Adrenal gland (tissue), 12 donors: ENCODE data around the gene FCN3. TPM values are rescaled to one million over a fixed set of nuclear protein-coding genes. Genes with fewer than 3 reads are reported as not detected.

Experiments
- DNase-seq, 7 donors: peaks; one replicate each; pipeline ENCODE4 v3.0.0-alpha.2; 2019 to 2020
- H3K27ac ChIP-seq, 5 donors: fragments of 200-600 bp; sonication (generic) in 4 of 5; 1 replicate in 3 of 5; 2 replicates in 2 of 5; pipeline versions ENCODE4 v1.5.1 to v1.8.0; 2016 to 2020; ENCODE audit warnings: mild to moderate bottlenecking in 1 of 5
- H3K27me3 ChIP-seq: fragments of 200-600 bp; 2 replicates; pipeline ENCODE4 v1.8.0; 2021
- H3K36me3 ChIP-seq, 2 donors: fragments of 200-600 bp; replicated peaks in 1 of 2; 1 replicate in 1 of 2; 2 replicates in 1 of 2; pipeline versions ENCODE4 v1.5.1 to v1.8.0; 2018 to 2022
- H3K4me1 ChIP-seq, 2 donors: fragments of 200-600 bp; replicated peaks in 1 of 2; 1 replicate in 1 of 2; 2 replicates in 1 of 2; pipeline versions ENCODE4 v1.5.1 to v1.8.0; 2018 to 2021
- H3K4me3 ChIP-seq, 4 donors: fragments of 200-600 bp; sonication (generic) in 3 of 4; one replicate each; pipeline ENCODE4 v1.5.1; 2016 to 2018
- H3K9me3 ChIP-seq, 3 donors: fragments of 200-600 bp; sonication (generic) in 1 of 3; replicated peaks in 1 of 3; 1 replicate in 2 of 3; 2 replicates in 1 of 3; pipeline versions ENCODE4 v1.5.1 to v1.8.0; 2016 to 2021
- POLR2A ChIP-seq, 2 donors: fragments of 450-650 bp; IDR thresholded peaks; one replicate each; pipeline ENCODE4 v1.6.1; 2017; ENCODE audit warnings: antibody characterized with exemption in 2 of 2, mild to moderate bottlenecking in 2 of 2, moderate library complexity in 1 of 2
- WGBS, 4 donors: extraction: QIAGEN DNeasy Blood & Tissue Kit in 2 of 4; methylation state at CpG; one replicate each; pipeline versions ENCODE4 v1.1.5 to v1.1.7; 2013 to 2017; 5-methylcytosine and 5-hydroxymethylcytosine counted together
- intact Hi-C, 2 donors: fragments of 100-400 bp; cut with DNase I; formaldehyde crosslinking; loops; one replicate each; pipeline versions ENCODE4 v1.14.1 to v1.15.0; 2022 to 2023
- polyA plus RNA-seq, 3 donors: library from polyadenylated mRNA; stranded (reverse); fragments of 200-250 nt in 2 of 3; fragments of 350-450 nt in 1 of 3; fragmentation: Illumina TruSeq in 1 of 3; extraction: RNeasy Lipid Tissue Mini Kit (QIAGEN cat#74804) in 1 of 3; gene quantifications; one replicate each; pipeline ENCODE4 v1.2.3, GENCODE V29; 2013 to 2014
- total RNA-seq, 9 donors: library from RNA; depleted of rRNA in 4 of 9; stranded (reverse); fragments of >200 nt in 4 of 9; fragments of 120-200 nt in 1 of 9; fragmentation: NEBNext Ultra II Directional in 1 of 9; extraction: Animal tissue kit (Norgen Biotek cat#: 25700) in 1 of 9; gene quantifications; one replicate each; pipeline versions ENCODE4 v1.1.0 to v1.2.4, GENCODE V29; 2013 to 2023
- TF ChIP-seq, protein P1 (sequence below), 6 experiments: fragments of 450-650 bp in 4 of 6; fragments of 200-600 bp in 2 of 6; sonication (generic) in 1 of 6; IDR thresholded peaks; 1 replicate in 5 of 6; 2 replicates in 1 of 6; pipeline versions ENCODE4 v1.5.1 to v1.8.0; 2016 to 2021; ENCODE audit warnings: antibody characterized with exemption in 6 of 6, mild to moderate bottlenecking in 2 of 6, moderate library complexity in 1 of 6
- donor health status: healthy with polysubstance abuse.
- donor health status: Bipolar disorder and iron deficiency.
- donor health status: DM: yes; HTN: yes; CAD: no.
- donor health status: DM: no; HTN: no; CAD: no.
- donor health status: DM: no; HTN: no; CAD: no.
- donor health status: DM: yes; HTN: yes; CAD: no.

FCN3 gene
- total and polyA plus RNA-seq, 12 donors = 6.3 to 83.3 (median 32.0) TPM

DNA sequence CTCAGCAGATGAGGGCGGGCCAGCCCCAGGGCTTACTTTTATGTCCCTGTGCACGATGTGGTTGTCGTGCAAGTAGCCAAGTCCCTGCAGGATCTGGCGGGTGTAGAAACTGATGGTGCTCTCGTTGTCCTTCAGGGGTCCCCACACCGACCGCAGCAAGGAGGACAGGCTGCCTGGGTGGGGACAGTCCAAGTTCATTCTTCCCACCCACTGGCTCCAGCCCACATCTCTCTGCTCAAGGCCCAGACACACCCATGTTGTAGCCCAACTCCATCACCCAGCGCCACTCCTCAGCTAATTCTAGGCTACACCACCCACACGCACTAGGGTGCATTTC, 14.8 kb downstream of the FCN3 start:
- H3K27me3 ChIP-seq = no peaks in the 10 kb centered on the region
- H3K4me3 ChIP-seq = no peak overlapping the region
- intact Hi-C loops = loop anchor here (5.0 to 10.0 kb wide), 2 partner anchors 33 to 55 kb away; partner anchors contain the start of gene GPR3 (in 2 of the 2)
- DNase-seq = no peak
- H3K27ac ChIP-seq = no peak overlapping the region
- TF ChIP-seq, protein P1, sequence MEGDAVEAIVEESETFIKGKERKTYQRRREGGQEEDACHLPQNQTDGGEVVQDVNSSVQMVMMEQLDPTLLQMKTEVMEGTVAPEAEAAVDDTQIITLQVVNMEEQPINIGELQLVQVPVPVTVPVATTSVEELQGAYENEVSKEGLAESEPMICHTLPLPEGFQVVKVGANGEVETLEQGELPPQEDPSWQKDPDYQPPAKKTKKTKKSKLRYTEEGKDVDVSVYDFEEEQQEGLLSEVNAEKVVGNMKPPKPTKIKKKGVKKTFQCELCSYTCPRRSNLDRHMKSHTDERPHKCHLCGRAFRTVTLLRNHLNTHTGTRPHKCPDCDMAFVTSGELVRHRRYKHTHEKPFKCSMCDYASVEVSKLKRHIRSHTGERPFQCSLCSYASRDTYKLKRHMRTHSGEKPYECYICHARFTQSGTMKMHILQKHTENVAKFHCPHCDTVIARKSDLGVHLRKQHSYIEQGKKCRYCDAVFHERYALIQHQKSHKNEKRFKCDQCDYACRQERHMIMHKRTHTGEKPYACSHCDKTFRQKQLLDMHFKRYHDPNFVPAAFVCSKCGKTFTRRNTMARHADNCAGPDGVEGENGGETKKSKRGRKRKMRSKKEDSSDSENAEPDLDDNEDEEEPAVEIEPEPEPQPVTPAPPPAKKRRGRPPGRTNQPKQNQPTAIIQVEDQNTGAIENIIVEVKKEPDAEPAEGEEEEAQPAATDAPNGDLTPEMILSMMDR (IDR thresholded peaks at IDR 0.05) = no peak
- TF ChIP-seq POLR2A (IDR thresholded peaks at IDR 0.05) = no peak
- no peaks in the 10 kb centered on the region for H3K9me3 ChIP-seq
- peaks cover 0 to 75% of the 10 kb centered on the region in 2 donors for H3K36me3 ChIP-seq
- WGBS, 4 donors = 61 to 68% (median 66%) methylated on average over 3 to 9 of the region's 9 CpGs
- H3K4me1 ChIP-seq = peaks cover 0 to 9% of the 10 kb centered on the region in 2 donors

DNA sequence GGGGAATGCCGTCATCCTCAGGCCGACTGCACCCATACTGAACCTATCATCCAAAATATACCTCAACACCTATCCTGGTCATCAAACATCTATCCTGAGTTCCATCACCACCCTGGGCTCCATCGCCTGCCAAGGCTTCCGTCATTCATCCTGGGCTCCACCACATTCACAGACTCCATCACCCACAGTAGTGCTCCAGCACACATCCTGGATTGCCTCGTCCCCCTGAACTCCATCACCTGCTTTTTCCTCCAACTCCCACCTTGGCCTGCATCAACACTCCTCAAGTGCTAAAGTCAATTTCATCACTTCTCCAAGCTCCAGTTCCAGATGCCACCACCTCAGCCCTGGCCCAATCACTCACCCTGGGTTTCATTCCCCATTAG, 15.7 kb downstream of the FCN3 start:
- no peak overlapping the region for H3K4me3 ChIP-seq
- peaks cover 0 to 5% of the 10 kb centered on the region in 2 donors for H3K4me1 ChIP-seq
- DNase-seq = no peak
- peaks cover 0 to 74% of the 10 kb centered on the region in 2 donors for H3K36me3 ChIP-seq
- no peaks in the 10 kb centered on the region for H3K9me3 ChIP-seq
- intact Hi-C loops = loop anchor here (5.0 to 10.0 kb wide), 2 partner anchors 33 to 54 kb away; partner anchors contain the start of gene GPR3 (in 2 of the 2)
- no peaks in the 10 kb centered on the region for H3K27me3 ChIP-seq
- WGBS, 4 donors = 92 to 99% (median 96%) methylated on average over 5 of the region's 5 CpGs
- no peak overlapping the region for H3K27ac ChIP-seq
- no peak for TF ChIP-seq POLR2A (IDR thresholded peaks at IDR 0.05)
- TF ChIP-seq, protein P1 (IDR thresholded peaks at IDR 0.05) = no peak

DNA sequence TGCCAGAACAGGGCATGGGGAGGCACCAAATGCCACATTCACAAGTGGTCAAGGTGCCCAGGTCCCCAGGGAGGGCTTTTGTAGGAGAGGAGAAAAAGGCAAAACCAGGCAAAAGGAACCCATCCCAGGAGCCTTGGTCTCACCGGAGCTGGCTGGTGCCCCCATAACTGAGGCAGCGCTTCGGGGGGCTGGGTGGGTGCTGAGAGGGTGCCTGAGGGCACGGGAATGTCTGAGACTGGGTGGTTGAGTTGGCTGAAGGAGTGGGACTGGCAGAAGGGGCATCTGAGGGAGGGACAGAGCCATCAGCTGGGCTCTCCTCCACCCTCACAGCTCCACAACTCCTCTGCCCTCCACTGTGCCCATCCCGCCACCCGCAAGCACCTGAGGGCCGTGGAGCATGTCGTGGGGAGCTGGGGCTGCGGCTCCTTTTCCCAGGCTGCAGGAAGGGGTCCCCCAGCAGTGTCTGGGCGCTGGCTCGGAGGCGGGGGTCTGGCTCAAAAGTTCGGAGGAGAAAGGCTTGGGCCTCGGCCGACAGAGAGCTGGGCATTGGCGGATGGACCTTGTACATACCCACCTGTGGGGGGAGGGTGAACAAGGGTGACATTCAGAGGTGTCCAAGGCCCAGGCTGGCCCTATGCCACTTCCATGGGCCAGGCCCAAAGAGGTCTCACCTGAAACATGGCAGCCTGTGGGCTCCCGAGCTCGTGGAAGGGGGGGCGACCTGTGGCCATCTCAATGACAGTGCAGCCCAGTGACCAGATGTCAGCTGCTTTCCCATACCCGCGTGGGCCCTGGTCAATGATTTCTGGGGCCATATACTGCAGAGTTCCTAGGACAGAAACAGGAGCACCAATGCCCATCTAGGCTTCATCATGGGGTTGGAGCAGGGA, 16.3 kb downstream of the FCN3 start:
- H3K27ac ChIP-seq = no peak overlapping the region
- H3K4me3 ChIP-seq = no peak overlapping the region
- peaks cover 0 to 5% of the 10 kb centered on the region in 2 donors for H3K4me1 ChIP-seq
- H3K27me3 ChIP-seq = no peaks in the 10 kb centered on the region
- peaks cover 0 to 72% of the 10 kb centered on the region in 2 donors for H3K36me3 ChIP-seq
- DNase-seq = no peak
- TF ChIP-seq, protein P1 (IDR thresholded peaks at IDR 0.05) = no peak
- no peak for TF ChIP-seq POLR2A (IDR thresholded peaks at IDR 0.05)
- intact Hi-C loops = loop anchor here (5.0 to 10.0 kb wide), 2 partner anchors 34 to 53 kb away; partner anchors contain the start of gene GPR3 (in 2 of the 2)
- 92 to 94% (median 92%) methylated on average over 10 to 21 of the region's 21 CpGs for WGBS, 4 donors
- H3K9me3 ChIP-seq = no peaks in the 10 kb centered on the region

DNA sequence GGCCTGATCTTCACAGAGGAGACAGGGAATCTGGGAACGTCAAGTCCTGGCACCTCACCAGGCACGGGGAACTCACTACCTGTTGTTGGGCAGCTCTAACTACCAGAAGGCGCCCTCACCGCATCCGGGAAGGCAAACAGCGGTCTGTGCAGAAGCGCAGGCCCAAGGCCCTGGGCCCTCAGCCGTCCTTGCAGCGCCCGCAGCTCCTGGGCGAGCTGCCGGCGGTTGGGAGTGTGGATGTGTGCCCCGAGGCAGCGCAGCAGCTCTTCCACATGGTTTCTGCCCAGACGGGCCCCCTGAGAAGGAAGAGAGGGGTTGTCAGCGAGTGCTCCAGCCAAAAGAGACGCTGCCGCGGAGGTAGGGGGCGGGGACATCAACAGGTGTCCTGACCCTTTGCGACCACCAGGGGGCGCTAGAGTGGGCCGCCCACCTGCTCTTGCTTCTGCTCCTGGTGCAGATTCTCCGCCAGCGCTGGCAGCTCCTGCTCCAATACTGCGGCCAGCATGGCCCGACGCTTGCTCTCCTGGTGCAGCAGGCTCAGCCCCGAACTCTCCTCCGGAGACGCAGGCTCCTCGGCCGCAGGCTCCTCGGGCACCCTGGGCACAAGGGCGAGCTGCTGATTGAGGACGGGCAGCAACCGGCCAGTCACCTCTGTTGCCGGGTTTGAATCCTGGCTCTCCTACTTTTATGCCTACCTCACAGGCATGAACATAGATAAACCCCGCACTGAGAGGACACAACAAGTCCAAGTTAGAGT, 17.2 kb downstream of the FCN3 start:
- peaks cover 0 to 5% of the 10 kb centered on the region in 2 donors for H3K4me1 ChIP-seq
- intact Hi-C loops = loop anchor here (5.0 to 10.0 kb wide), 2 partner anchors 35 to 53 kb away; partner anchors contain the start of gene GPR3 (in 2 of the 2)
- peak; percentile 70 to 89 (median 82) for DNase-seq
- TF ChIP-seq POLR2A (IDR thresholded peaks at IDR 0.05) = no peak
- TF ChIP-seq, protein P1 (IDR thresholded peaks at IDR 0.05) = peak; percentile 92 to 99 (median 98)
- no peaks in the 10 kb centered on the region for H3K27me3 ChIP-seq
- peaks cover 0 to 64% of the 10 kb centered on the region in 2 donors for H3K36me3 ChIP-seq
- 25 to 42% (median 31%) methylated on average over 7 to 40 of the region's 40 CpGs for WGBS, 4 donors
- peak overlapping the region in 1 of 4 donors; percentile 14 for H3K4me3 ChIP-seq
- H3K9me3 ChIP-seq = no peaks in the 10 kb centered on the region
- H3K27ac ChIP-seq = no peak overlapping the region
